ENCODE results near the gene SRM.

GRCh38 chr1:11059155-11059967, 457 bp downstream of the SRM start:
- TF ChIP-seq CTCF (IDR thresholded peaks at IDR 0.05; ENCODE audit: low read length) (0 out of 2 replicates have a peak, but pooled peaks have one; percentile 7), EZH2 (IDR thresholded peaks at IDR 0.05; ENCODE audit: borderline replicate concordance, low read length) (no peak)
